Right lung (tissue), 5 donors: ENCODE measurements around the gene PDXK. TPM values are rescaled to one million over a fixed set of nuclear protein-coding genes. Genes with fewer than 3 reads are reported as not detected.

Experiments used
- DNase-seq, 2 donors: peaks; one replicate each; pipeline ENCODE4 v3.0.0-alpha.2; 2013
- polyA plus RNA-seq, 5 donors: library from polyadenylated mRNA; unstranded; fragments of 120-200 nt; gene quantifications; one replicate each; pipeline versions ENCODE4 v1.2.1 to v1.2.3, GENCODE V29; 2013; ENCODE audit warnings: inconsistent platforms in 1 of 5, low replicate concordance in 1 of 5; ENCODE audit not compliant: insufficient read length in 5 of 5, insufficient read depth in 1 of 5

Gene PDXK
- polyA plus RNA-seq, 5 donors: 37.0 to 54.2 (median 39.6) TPM

- no peak for DNase-seq
Measured at GRCh38 chr21:43760391-43760958, 41.5 kb downstream of the PDXK start.

- no peak for DNase-seq
Measured at GRCh38 chr21:43761886-43762285, 43.0 kb downstream of the PDXK start.

GRCh38 chr21:43762303-43763128 is 43.6 kb downstream of the PDXK start:
- DNase-seq: no peak

- DNase-seq: no peak
Measured at GRCh38 chr21:43763901-43764523, 45.1 kb downstream of the PDXK start.

GRCh38 chr21:43764576-43765495 is 45.9 kb downstream of the PDXK start:
- DNase-seq: no peak

- DNase-seq: no peak
Measured at GRCh38 chr21:43766734-43767497, 48.0 kb downstream of the PDXK start.

GRCh38 chr21:43767498-43767983 is 48.6 kb downstream of the PDXK start:
- no peak for DNase-seq

GRCh38 chr21:43767984-43768867 is 49.3 kb downstream of the PDXK start:
- DNase-seq: no peak

- DNase-seq: no peak
Measured at GRCh38 chr21:43768868-43769167, 49.9 kb downstream of the PDXK start.

- DNase-seq: no peak
Measured at GRCh38 chr21:43769325-43769958, 50.5 kb downstream of the PDXK start.

- no peak for DNase-seq
Measured at GRCh38 chr21:43770066-43770655, 51.2 kb downstream of the PDXK start.

GRCh38 chr21:43771199-43771675 is 52.3 kb downstream of the PDXK start:
- DNase-seq: no peak

- DNase-seq: no peak
Measured at GRCh38 chr21:43771698-43772424, 52.9 kb downstream of the PDXK start.

- no peak for DNase-seq
Measured at GRCh38 chr21:43772425-43772821, 53.5 kb downstream of the PDXK start.

- no peak for DNase-seq
Measured at GRCh38 chr21:43774163-43774562, 55.2 kb downstream of the PDXK start.

- no peak for DNase-seq
Measured at GRCh38 chr21:43775190-43775589, 56.3 kb downstream of the PDXK start.

- DNase-seq: peak; percentile 73 to 78
Measured at GRCh38 chr21:43775795-43776430, 57.0 kb downstream of the PDXK start, which contains the start of gene CSTB. Gene CSTB (minus strand): TSS chr21:43776308. CDS start chr21:43776269, 39 bp downstream.

GRCh38 chr21:43777953-43778352 is 59.0 kb downstream of the PDXK start:
- no peak for DNase-seq
